Measurements from ENCODE around the gene RHPN2.

The RHPN2 gene

GRCh38 chr19:33064792-33065550 lies at the start of gene RHPN2:
Gene RHPN2 (minus strand): TSS chr19:33064888. CDS start chr19:33064852, 36 bp downstream.
- DNase-seq: peak; percentile 93

- DNase-seq: no peak
These were observed 49.6 kb upstream of the RHPN2 start for GRCh38 chr19:33114312-33114711.

- no peak for DNase-seq
These were observed 46.9 kb upstream of the RHPN2 start for GRCh38 chr19:33111587-33111986.

- DNase-seq: no peak
These were observed 45.6 kb upstream of the RHPN2 start for GRCh38 chr19:33110137-33110910.

- no peak for DNase-seq
These were observed 43.5 kb upstream of the RHPN2 start for GRCh38 chr19:33108161-33108560.

GRCh38 chr19:33102893-33103292 lies 38.2 kb upstream of the RHPN2 start:
- no peak for DNase-seq

GRCh38 chr19:33100894-33101644 lies 36.4 kb upstream of the RHPN2 start:
- peak; percentile 83 for DNase-seq

GRCh38 chr19:33098055-33098534 lies 33.4 kb upstream of the RHPN2 start:
- no peak for DNase-seq

GRCh38 chr19:33096005-33096404 lies 31.3 kb upstream of the RHPN2 start:
- DNase-seq: peak; percentile 51

- peak; percentile 54 for DNase-seq
These were observed 29.9 kb upstream of the RHPN2 start for GRCh38 chr19:33094436-33095067.

- no peak for DNase-seq
These were observed 28.9 kb upstream of the RHPN2 start for GRCh38 chr19:33093420-33094210.

- DNase-seq: peak; percentile 60
These were observed 25.5 kb upstream of the RHPN2 start for GRCh38 chr19:33090179-33090578.

GRCh38 chr19:33089010-33089409 lies 24.3 kb upstream of the RHPN2 start:
- DNase-seq: peak; percentile 94

GRCh38 chr19:33086955-33087354 lies 22.3 kb upstream of the RHPN2 start:
- no peak for DNase-seq

- DNase-seq: no peak
These were observed 21.0 kb upstream of the RHPN2 start for GRCh38 chr19:33085570-33086128.

- DNase-seq: peak; percentile 98
These were observed 16.3 kb upstream of the RHPN2 start, which contains the start of gene GPATCH1 for GRCh38 chr19:33080761-33081681. Gene GPATCH1 (plus strand): TSS chr19:33081181. CDS start chr19:33081194, 13 bp downstream.

- DNase-seq: no peak
These were observed 10.8 kb upstream of the RHPN2 start for GRCh38 chr19:33075519-33075918.

- peak; percentile 22 for DNase-seq
These were observed 7.2 kb upstream of the RHPN2 start for GRCh38 chr19:33071887-33072286.

- no peak for DNase-seq
These were observed 2.4 kb upstream of the RHPN2 start for GRCh38 chr19:33067121-33067520.

GRCh38 chr19:33066543-33066942 lies 1.9 kb upstream of the RHPN2 start:
- DNase-seq: peak; percentile 39
